ENCODE measurements around the gene CIART.
"Not testable (repeated sequence)": the region's sequence is repeated elsewhere in the genome, so short reads cannot be mapped to it uniquely, and the experiment has no call there.

The CIART gene

GRCh38 chr1:150311762-150312161, 29.4 kb downstream of the CIART start:
- DNase-seq = no peak

- DNase-seq = not testable (repeated sequence)
Measured at GRCh38 chr1:150314691-150315090, 32.3 kb downstream of the CIART start.

GRCh38 chr1:150320667-150320978, 38.3 kb downstream of the CIART start:
- DNase-seq = no peak

- no peak for DNase-seq
Measured at GRCh38 chr1:150321826-150322166, 39.4 kb downstream of the CIART start.

- no peak for DNase-seq
Measured at GRCh38 chr1:150322310-150322709, 40.0 kb downstream of the CIART start.

GRCh38 chr1:150332651-150333290, 50.4 kb downstream of the CIART start:
- DNase-seq = no peak
